Astrocyte (in vitro differentiated cells and primary cell): Measurements from ENCODE around the gene BMS1. TPM values are rescaled to one million over a fixed set of nuclear protein-coding genes. Genes with fewer than 3 reads are reported as not detected.
A peak's percentile ranks its signal among the peaks of the same experiment; 100 is the strongest.

Experiments
- DNase-seq: peaks from one replicate; pipeline ENCODE4 v3.0.0-alpha.2; 2010; ENCODE audit warnings: low read depth
- FAIRE-seq: peaks from 2 replicates; lab custom pipeline; 2011; peaks lifted over from hg19 to GRCh38; lab: Jason Lieb, UNC
- H2AFZ ChIP-seq: 2 replicates; pipeline ENCODE4 v1.6.0; 2012; ENCODE audit warnings: low read depth, low read length, inconsistent platforms
- H3K27ac ChIP-seq: 2 replicates; pipeline ENCODE4 v1.5.1; 2011; ENCODE audit warnings: low read depth, low read length, inconsistent platforms
- H3K27me3 ChIP-seq: 2 replicates; pipeline ENCODE4 v1.6.0; 2011; ENCODE audit warnings: low read length, inconsistent platforms; ENCODE audit not compliant: insufficient read depth
- H3K36me3 ChIP-seq: 2 replicates; pipeline ENCODE4 v1.5.1; 2011; ENCODE audit warnings: low read length, inconsistent platforms; ENCODE audit not compliant: insufficient read depth
- H3K4me1 ChIP-seq: 2 replicates; pipeline ENCODE4 v1.5.1; 2011; ENCODE audit warnings: low read length, inconsistent platforms; ENCODE audit not compliant: insufficient read depth
- H3K4me2 ChIP-seq: 2 replicates; pipeline ENCODE4 v1.6.0; 2012; ENCODE audit warnings: low read length, inconsistent platforms
- H3K4me3 ChIP-seq: 2 replicates; pipeline ENCODE4 v1.5.1; 2011; ENCODE audit warnings: low read depth, mild to moderate bottlenecking, low read length, inconsistent platforms; ENCODE audit not compliant: insufficient read depth
- H3K79me2 ChIP-seq: 2 replicates; pipeline ENCODE4 v1.6.0; 2012; ENCODE audit warnings: mild to moderate bottlenecking, low read length, inconsistent platforms; ENCODE audit not compliant: insufficient read depth
- H3K9ac ChIP-seq: 2 replicates; pipeline ENCODE4 v1.6.0; 2012; ENCODE audit warnings: mild to moderate bottlenecking, low read length, inconsistent platforms
- H3K9me3 ChIP-seq: 2 replicates; pipeline ENCODE4 v1.5.1; 2012; ENCODE audit warnings: low read depth, mild to moderate bottlenecking, low read length, inconsistent platforms; ENCODE audit not compliant: insufficient read depth
- H4K20me1 ChIP-seq: 2 replicates; pipeline ENCODE4 v1.6.0; 2012; ENCODE audit warnings: low read length, inconsistent platforms; ENCODE audit not compliant: insufficient read depth
- H3K27ac Mint-ChIP-seq: one replicate; pipeline ENCODE4 v1.8.0; 2021; ENCODE audit warnings: mild to moderate bottlenecking, mixed read lengths; ENCODE audit not compliant: unreplicated experiment
- H3K27me3 Mint-ChIP-seq: one replicate; pipeline ENCODE4 v1.8.0; 2021; ENCODE audit warnings: low read depth, mixed read lengths; ENCODE audit not compliant: unreplicated experiment
- H3K36me3 Mint-ChIP-seq: one replicate; pipeline ENCODE4 v1.8.0; 2021; ENCODE audit warnings: low read depth, mixed read lengths; ENCODE audit not compliant: unreplicated experiment
- H3K4me1 Mint-ChIP-seq: one replicate; pipeline ENCODE4 v1.8.0; 2021; ENCODE audit warnings: low read depth, mixed read lengths; ENCODE audit not compliant: unreplicated experiment
- H3K4me3 Mint-ChIP-seq: one replicate; pipeline ENCODE4 v1.8.0; 2021; ENCODE audit warnings: mild to moderate bottlenecking, moderate library complexity, mixed read lengths; ENCODE audit not compliant: unreplicated experiment
- H3K9me3 Mint-ChIP-seq: one replicate; pipeline ENCODE4 v1.8.0; 2021; ENCODE audit warnings: mild to moderate bottlenecking, mixed read lengths; ENCODE audit not compliant: unreplicated experiment
- EZH2 ChIP-seq: IDR thresholded peaks from 2 replicates; pipeline ENCODE4 v1.6.1; 2012; ENCODE audit warnings: mild to moderate bottlenecking, low read length, inconsistent platforms; ENCODE audit not compliant: insufficient read depth
- total RNA-seq: library from RNA; stranded (reverse); gene quantifications from 2 replicates; pipeline ENCODE4 v1.2.1, GENCODE V29; 2021
- TF ChIP-seq, protein P1 (sequence below): IDR thresholded peaks from 2 replicates; pipeline ENCODE4 v1.5.1; 2011; ENCODE audit warnings: low read depth, mild to moderate bottlenecking, inconsistent platforms, low read length, moderate library complexity; ENCODE audit not compliant: insufficient read depth

BMS1 gene
- total RNA-seq, 1 donor from 2014 or later, result 26.3 TPM

DNA sequence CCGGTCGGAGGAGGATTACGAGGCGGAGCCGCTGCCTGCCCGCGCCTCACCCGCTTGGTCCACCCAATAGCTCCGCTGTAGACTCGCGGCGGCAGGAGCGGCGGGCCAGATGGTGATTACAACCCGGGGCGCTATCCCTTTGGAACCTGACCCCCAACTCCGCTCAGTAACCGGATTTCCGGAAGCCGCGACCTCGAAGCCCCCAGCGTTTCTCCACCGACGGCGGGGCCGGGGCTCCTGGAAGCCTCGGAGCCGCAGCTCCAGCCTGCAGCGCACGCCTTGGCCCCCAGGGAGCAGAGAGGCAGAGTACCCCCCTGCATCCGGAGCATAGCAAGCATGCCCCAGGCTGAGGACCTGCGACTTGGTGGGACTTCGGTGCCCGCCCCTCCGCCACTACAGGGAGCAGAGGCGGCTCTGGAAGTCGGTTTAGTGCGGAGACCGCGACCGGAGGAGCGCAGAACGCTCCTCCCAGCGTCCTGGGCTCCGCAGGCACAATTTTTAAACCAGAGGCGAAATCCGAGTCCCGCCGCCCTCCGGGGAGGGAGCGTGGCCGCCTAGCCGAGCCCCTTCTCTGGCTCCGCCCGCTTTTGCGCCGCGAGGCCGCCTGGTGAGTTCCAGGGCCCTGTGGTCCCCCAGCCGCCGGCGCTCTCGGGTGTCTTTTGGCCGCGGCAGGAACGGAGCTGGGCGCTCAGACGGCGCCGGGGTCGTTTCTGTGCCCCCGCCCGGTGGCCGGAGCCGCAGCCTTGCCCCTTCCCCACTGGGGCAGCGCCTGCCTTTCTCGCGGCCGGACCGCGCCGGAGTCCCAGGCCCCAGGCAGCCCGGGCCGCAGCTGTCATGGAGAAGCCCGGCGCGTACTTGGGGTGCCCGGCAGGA, 28.2 kb upstream of the BMS1 start:
- Histone ChIP-seq H3K4me2 (peak overlapping the region; percentile 79), H3K4me1 (peaks cover 8% of the 10 kb centered on the region), H2AFZ (peak overlapping the region; percentile 66), H3K4me3 (peak overlapping the region; percentile 23), H3K36me3 (no peaks in the 10 kb centered on the region), H3K79me2 (no peaks in the 10 kb centered on the region), H4K20me1 (no peaks in the 10 kb centered on the region), H3K27me3 (peaks cover 18% of the 10 kb centered on the region), H3K9ac (no peak overlapping the region), H3K9me3 (no peaks in the 10 kb centered on the region), H3K27ac (no peak overlapping the region)
- Mint-ChIP-seq H3K9me3 (no peaks in the 10 kb centered on the region), H3K27me3 (peaks cover 73% of the 10 kb centered on the region), H3K36me3 (no peaks in the 10 kb centered on the region), H3K27ac (no peak overlapping the region), H3K4me1 (peaks cover 1% of the 10 kb centered on the region), H3K4me3 (peak overlapping the region; percentile 50)
- TF ChIP-seq, protein P1, sequence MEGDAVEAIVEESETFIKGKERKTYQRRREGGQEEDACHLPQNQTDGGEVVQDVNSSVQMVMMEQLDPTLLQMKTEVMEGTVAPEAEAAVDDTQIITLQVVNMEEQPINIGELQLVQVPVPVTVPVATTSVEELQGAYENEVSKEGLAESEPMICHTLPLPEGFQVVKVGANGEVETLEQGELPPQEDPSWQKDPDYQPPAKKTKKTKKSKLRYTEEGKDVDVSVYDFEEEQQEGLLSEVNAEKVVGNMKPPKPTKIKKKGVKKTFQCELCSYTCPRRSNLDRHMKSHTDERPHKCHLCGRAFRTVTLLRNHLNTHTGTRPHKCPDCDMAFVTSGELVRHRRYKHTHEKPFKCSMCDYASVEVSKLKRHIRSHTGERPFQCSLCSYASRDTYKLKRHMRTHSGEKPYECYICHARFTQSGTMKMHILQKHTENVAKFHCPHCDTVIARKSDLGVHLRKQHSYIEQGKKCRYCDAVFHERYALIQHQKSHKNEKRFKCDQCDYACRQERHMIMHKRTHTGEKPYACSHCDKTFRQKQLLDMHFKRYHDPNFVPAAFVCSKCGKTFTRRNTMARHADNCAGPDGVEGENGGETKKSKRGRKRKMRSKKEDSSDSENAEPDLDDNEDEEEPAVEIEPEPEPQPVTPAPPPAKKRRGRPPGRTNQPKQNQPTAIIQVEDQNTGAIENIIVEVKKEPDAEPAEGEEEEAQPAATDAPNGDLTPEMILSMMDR, result no peak
- no peak for TF ChIP-seq EZH2
- DNase-seq (no peak), FAIRE-seq (no peak)

DNA sequence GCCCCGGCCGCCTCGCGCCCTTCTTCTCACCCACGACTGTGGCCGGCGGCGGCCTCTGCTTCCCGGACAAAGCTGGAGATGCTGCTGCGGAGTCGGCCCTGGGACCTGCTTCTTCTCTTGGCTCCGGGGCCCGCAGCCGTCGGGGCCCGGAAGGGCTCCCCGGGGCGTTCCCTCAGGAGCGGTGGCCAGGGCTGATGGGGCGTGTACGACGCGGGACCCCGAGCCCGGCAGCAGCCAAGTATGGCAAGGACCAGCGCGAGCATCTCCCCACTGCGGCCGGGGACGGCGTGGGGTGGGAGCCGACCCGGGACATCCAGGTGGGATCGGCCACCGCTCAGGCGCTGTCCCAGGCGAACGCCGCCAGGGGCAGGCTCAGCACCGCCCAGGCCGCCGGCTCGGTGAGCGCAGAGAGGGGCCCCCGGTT, 27.6 kb upstream of the BMS1 start:
- Histone ChIP-seq H3K79me2 (no peaks in the 10 kb centered on the region), H3K4me2 (peak overlapping the region; percentile 79)
- no peak for DNase-seq

More for the DNA sequence above, 27.6 kb upstream of the BMS1 start:
- Histone ChIP-seq H4K20me1 (no peaks in the 10 kb centered on the region), H3K9me3 (no peaks in the 10 kb centered on the region), H2AFZ (peak overlapping the region; percentile 63), H3K27ac (no peak overlapping the region), H3K4me1 (peaks cover 8% of the 10 kb centered on the region), H3K36me3 (no peaks in the 10 kb centered on the region), H3K27me3 (peaks cover 18% of the 10 kb centered on the region), H3K4me3 (no peak overlapping the region), H3K9ac (no peak overlapping the region)
- no peaks in the 10 kb centered on the region for H3K36me3 Mint-ChIP-seq
- H3K4me3 Mint-ChIP-seq, result no peak overlapping the region
- TF ChIP-seq EZH2, result peak; percentile 48
- TF ChIP-seq, protein P1, result no peak
- H3K27ac Mint-ChIP-seq, result no peak overlapping the region
- FAIRE-seq, result no peak
- H3K9me3 Mint-ChIP-seq, result no peaks in the 10 kb centered on the region
- H3K27me3 Mint-ChIP-seq, result peaks cover 75% of the 10 kb centered on the region
- peaks cover 1% of the 10 kb centered on the region for H3K4me1 Mint-ChIP-seq
